GM21515 (cell line): Measurements from ENCODE around the gene CCDC196.
"Not testable (repeated sequence)": the region's sequence is repeated elsewhere in the genome, so short reads cannot be mapped to it uniquely, and the experiment has no call there.

ENCODE experiments used
- ATAC-seq: cut with Tn5 transposase; IDR thresholded peaks from one replicate; pipeline ENCODE4 v1.9.1; 2021; ENCODE audit not compliant: unreplicated experiment

CCDC196 gene

GRCh38 chr14:66545751-66546150 is 59.6 kb downstream of the CCDC196 start:
- ATAC-seq = not testable (repeated sequence)
